Spleen (tissue), 11 donors: ENCODE measurements around the gene SPIRE2. TPM values are rescaled to one million over a fixed set of nuclear protein-coding genes. Genes with fewer than 3 reads are reported as not detected.
A peak's percentile ranks its signal among the peaks of the same experiment; 100 is the strongest.

ENCODE experiments used
- DNase-seq: peaks from one replicate; pipeline ENCODE4 v3.0.0-alpha.2; 2020
- H3K27ac ChIP-seq, 8 donors: fragments of 200-600 bp; sonication (generic) in 7 of 8; 1 replicate in 4 of 8; 2 replicates in 4 of 8; pipeline versions ENCODE4 v1.5.0 to v1.8.0; 2016 to 2021; ENCODE audit warnings: inconsistent platforms in 4 of 8, mild to moderate bottlenecking in 4 of 8, moderate library complexity in 1 of 8
- H3K27me3 ChIP-seq, 7 donors: fragments of 200-600 bp; sonication (generic) in 6 of 7; replicated peaks in 1 of 7; 1 replicate in 4 of 7; 2 replicates in 3 of 7; pipeline versions ENCODE4 v1.5.0 to v1.8.0; 2016 to 2021; ENCODE audit warnings: inconsistent platforms in 3 of 7, mild to moderate bottlenecking in 1 of 7
- H3K36me3 ChIP-seq, 6 donors: fragments of 200-600 bp; sonication (generic) in 5 of 6; 1 replicate in 4 of 6; 2 replicates in 2 of 6; pipeline versions ENCODE4 v1.5.0 to v1.8.0; 2016 to 2021; ENCODE audit warnings: inconsistent platforms in 2 of 6
- H3K4me1 ChIP-seq, 6 donors: fragments of 200-600 bp; sonication (generic) in 5 of 6; 1 replicate in 3 of 6; 2 replicates in 3 of 6; pipeline versions ENCODE4 v1.5.0 to v1.8.0; 2016 to 2021; ENCODE audit warnings: inconsistent platforms in 3 of 6
- H3K4me3 ChIP-seq, 8 donors: fragments of 200-600 bp; sonication (generic) in 7 of 8; 1 replicate in 4 of 8; 2 replicates in 4 of 8; pipeline versions ENCODE4 v1.5.0 to v1.8.0; 2016 to 2021; ENCODE audit warnings: inconsistent platforms in 4 of 8, mild to moderate bottlenecking in 4 of 8, moderate library complexity in 2 of 8
- H3K9me3 ChIP-seq, 8 donors: fragments of 200-600 bp; sonication (generic) in 7 of 8; 1 replicate in 4 of 8; 2 replicates in 4 of 8; pipeline versions ENCODE4 v1.5.0 to v1.8.0; 2016 to 2021; ENCODE audit warnings: inconsistent platforms in 4 of 8
- POLR2A ChIP-seq, 3 donors: fragments of 450-650 bp; IDR thresholded peaks; one replicate each; pipeline ENCODE4 v1.5.1; 2017; ENCODE audit warnings: antibody characterized with exemption in 3 of 3, mild to moderate bottlenecking in 1 of 3
- POLR2AphosphoS5 ChIP-seq, 3 donors: sonication (generic); formaldehyde crosslinking; IDR thresholded peaks; one replicate each; pipeline ENCODE4 v1.5.1; 2017; ENCODE audit warnings: antibody characterized with exemption in 3 of 3
- WGBS, 5 donors: extraction: QIAGEN DNeasy Blood & Tissue Kit in 3 of 5; methylation state at CpG; one replicate each; pipeline versions ENCODE4 v1.1.5 to v1.1.7; 2013 to 2018; 5-methylcytosine and 5-hydroxymethylcytosine counted together
- intact Hi-C: fragments of 100-400 bp; cut with DNase I; formaldehyde crosslinking; loops from one replicate; pipeline ENCODE4 v1.15.0; 2023; ENCODE audit warnings: low total_unique reads
- polyA plus RNA-seq, 3 donors: library from polyadenylated mRNA; stranded (reverse); fragments of 200-250 nt; gene quantifications; one replicate each; pipeline ENCODE4 v1.2.1, GENCODE V29; 2013
- total RNA-seq, 7 donors: library from RNA; depleted of rRNA in 3 of 7; stranded (reverse); fragments of >200 nt in 3 of 7; fragmentation: NEBNext Ultra II Directional in 4 of 7; extraction: Animal tissue kit (Norgen Biotek cat#: 25700) in 4 of 7; gene quantifications; one replicate each; pipeline versions ENCODE4 v1.1.0 to v1.2.1, GENCODE V29; 2016 to 2021
- TF ChIP-seq, protein P1 (sequence below), 11 experiments: fragments of 200-600 bp in 7 of 11; fragments of 450-650 bp in 4 of 11; sonication (generic) in 4 of 11; IDR thresholded peaks in 8 of 11; conservative IDR thresholded peaks in 3 of 11; 1 replicate in 7 of 11; 2 replicates in 4 of 11; pipeline versions ENCODE4 v1.4.0 to v1.8.0; 2016 to 2021; ENCODE audit warnings: antibody characterized with exemption in 11 of 11, inconsistent platforms in 4 of 11, mild to moderate bottlenecking in 1 of 11
- donor health status: healthy with polysubstance abuse.
- donor health status: DM: no; HTN: no; CAD: no; lungs with moderate emphysema.
- donor health status: DM: no; HTN: no; CAD: no.
- donor health status: Bipolar disorder and iron deficiency.
- donor health status: healthy.
- donor health status: DM: no; HTN: no; CAD: no.
- donor health status: DM: yes; HTN: yes; CAD: no.

SPIRE2 gene
- total and polyA plus RNA-seq, 10 donors = 0.80 to 3.2 (median 1.9) TPM

DNA sequence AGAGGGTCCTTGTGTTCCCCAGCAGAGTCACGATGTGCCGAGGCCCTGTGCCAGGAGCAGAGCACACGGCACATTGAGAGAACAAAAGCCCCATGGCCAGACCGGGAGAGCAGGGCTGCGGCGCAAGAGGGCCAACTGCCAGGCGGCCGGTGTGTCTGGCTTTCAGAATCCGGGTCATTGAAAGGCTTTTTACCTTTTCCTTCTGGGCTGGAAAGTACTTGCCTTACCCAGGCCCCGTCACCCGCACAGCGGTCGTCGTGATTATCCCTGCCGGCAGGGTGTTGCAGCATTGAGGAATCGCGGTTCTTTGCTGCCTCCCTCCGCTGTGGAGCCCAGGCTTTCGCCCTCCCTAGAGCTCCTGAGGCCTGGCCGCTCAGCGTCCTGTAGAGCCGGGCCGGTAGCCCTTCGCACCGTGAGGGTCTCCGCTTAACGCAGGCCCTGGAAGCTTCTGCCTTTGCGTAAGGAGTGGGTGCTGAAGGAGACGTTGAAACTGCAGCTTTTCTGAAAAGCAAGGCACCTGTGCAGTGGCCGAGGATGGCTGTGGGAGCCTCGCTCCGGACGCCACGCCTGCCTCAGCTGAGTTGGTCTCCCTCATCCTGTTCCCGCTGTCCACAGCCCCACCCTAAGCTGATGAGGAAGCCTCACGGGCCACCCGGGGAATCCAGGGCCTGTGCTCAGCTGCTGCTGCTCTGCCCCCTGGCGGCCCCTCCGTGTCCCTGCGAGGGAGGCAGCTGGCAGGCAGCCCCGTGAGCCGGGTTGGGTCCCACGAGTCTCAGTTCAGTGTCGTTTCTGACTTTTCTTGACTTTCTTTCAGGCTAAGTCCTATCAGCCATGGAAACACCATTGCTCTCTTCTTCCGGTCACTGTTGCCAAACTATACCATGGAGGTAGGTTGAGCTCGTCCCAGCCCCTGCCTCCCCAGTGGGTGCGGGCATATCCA is 81.8 kb downstream of the SPIRE2 start:
- H3K9me3 ChIP-seq = no peaks in the 10 kb centered on the region
- no peaks in the 10 kb centered on the region for H3K27me3 ChIP-seq
- H3K36me3 ChIP-seq = peaks cover 0 to 87% (median 50%) of the 10 kb centered on the region in 6 donors
- H3K4me3 ChIP-seq = no peak overlapping the region
- TF ChIP-seq POLR2AphosphoS5 (IDR thresholded peaks at IDR 0.05) (peak; percentile 73 to 88 (median 78)), POLR2A (IDR thresholded peaks at IDR 0.05) (no peak)
- TF ChIP-seq, protein P1, sequence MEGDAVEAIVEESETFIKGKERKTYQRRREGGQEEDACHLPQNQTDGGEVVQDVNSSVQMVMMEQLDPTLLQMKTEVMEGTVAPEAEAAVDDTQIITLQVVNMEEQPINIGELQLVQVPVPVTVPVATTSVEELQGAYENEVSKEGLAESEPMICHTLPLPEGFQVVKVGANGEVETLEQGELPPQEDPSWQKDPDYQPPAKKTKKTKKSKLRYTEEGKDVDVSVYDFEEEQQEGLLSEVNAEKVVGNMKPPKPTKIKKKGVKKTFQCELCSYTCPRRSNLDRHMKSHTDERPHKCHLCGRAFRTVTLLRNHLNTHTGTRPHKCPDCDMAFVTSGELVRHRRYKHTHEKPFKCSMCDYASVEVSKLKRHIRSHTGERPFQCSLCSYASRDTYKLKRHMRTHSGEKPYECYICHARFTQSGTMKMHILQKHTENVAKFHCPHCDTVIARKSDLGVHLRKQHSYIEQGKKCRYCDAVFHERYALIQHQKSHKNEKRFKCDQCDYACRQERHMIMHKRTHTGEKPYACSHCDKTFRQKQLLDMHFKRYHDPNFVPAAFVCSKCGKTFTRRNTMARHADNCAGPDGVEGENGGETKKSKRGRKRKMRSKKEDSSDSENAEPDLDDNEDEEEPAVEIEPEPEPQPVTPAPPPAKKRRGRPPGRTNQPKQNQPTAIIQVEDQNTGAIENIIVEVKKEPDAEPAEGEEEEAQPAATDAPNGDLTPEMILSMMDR (IDR thresholded peaks at IDR 0.05 in 8 of 11, conservative IDR thresholded peaks at IDR 0.05 in 3 of 11) = peak; percentile 73 to 97 (median 92)
- peaks cover 0 to 11% (median 9%) of the 10 kb centered on the region in 6 donors for H3K4me1 ChIP-seq
- peak; percentile 93 for DNase-seq
- peak overlapping the region in 2 of 8 donors; percentile 20 to 36 for H3K27ac ChIP-seq
- intact Hi-C loops = no loop called here
- 64 to 71% (median 69%) methylated on average over 47 of the region's 47 CpGs for WGBS, 5 donors

DNA sequence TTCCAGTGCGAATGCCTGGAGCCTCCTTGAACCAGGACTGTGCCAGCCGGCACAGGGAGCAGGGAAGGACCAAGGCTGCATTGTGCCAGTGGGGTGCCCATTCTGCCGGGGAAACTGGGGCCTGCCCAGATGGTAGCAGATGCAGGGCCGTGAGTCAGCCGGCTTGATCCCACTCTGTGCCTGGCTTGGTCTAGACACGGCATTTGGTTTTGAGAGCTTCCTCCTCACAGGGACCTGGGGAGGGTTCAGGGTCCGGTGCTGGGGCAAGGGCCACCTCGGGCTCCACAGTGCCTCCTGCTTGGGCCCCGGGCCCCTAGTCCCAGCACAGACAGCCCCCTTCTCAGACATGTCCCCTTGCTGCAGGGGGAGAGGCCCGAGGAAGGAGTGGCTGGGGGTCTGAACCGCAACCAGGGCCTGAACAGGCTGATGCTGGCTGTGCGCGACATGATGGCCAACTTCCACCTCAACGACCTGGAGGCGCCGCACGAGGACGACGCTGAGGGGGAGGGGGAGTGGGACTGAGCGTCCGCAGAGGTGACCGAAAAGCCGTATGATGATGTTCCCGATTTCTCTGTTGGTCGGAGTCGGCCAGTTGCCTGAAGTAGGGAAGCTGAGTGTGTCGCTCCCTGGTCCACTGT is 82.6 kb downstream of the SPIRE2 start:
- H3K36me3 ChIP-seq = peaks cover 0 to 79% (median 42%) of the 10 kb centered on the region in 6 donors
- 92 to 97% (median 93%) methylated on average over 20 to 27 of the region's 27 CpGs for WGBS, 5 donors

DNA sequence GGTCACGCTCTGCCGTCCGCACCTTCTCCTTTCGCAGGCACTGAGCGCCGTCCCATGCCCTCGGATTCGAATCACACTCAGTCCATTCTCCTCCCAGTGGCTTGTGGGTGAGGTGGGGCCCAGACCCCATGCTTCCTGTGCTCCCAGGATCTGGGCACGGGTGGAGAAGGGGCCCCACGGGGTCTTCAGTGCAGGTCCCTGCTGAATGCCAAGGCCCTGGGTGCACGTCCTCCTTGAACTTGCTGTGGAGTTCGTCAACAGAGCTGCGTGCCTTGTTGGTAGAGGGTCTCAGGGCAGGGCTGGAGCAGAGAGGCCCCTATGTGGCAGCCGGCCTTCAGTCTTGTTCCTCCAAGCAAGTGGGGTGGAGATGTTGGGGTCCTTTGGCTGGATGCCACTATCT is 83.1 kb downstream of the SPIRE2 start:
- Histone ChIP-seq H3K27ac (no peak overlapping the region), H3K4me1 (peaks cover 0 to 11% (median 9%) of the 10 kb centered on the region in 6 donors), H3K4me3 (no peak overlapping the region), H3K27me3 (no peaks in the 10 kb centered on the region), H3K36me3 (peaks cover 0 to 74% (median 37%) of the 10 kb centered on the region in 6 donors), H3K9me3 (no peaks in the 10 kb centered on the region)
- DNase-seq = no peak
- TF ChIP-seq, protein P1 (IDR thresholded peaks at IDR 0.05 in 8 of 11, conservative IDR thresholded peaks at IDR 0.05 in 3 of 11) = no peak
- TF ChIP-seq POLR2AphosphoS5 (IDR thresholded peaks at IDR 0.05) = peak in 2 of 3 donors; percentile 41 to 74
- WGBS, 5 donors = 89 to 96% (median 91%) methylated on average over 11 to 14 of the region's 14 CpGs
- intact Hi-C loops = no loop called here

More for the DNA sequence above, 82.6 kb downstream of the SPIRE2 start:
- Histone ChIP-seq H3K27ac (peak overlapping the region in 2 of 8 donors; percentile 20 to 36), H3K4me1 (peaks cover 0 to 11% (median 9%) of the 10 kb centered on the region in 6 donors), H3K4me3 (no peak overlapping the region), H3K9me3 (no peaks in the 10 kb centered on the region), H3K27me3 (no peaks in the 10 kb centered on the region)
- intact Hi-C loops = no loop called here
- TF ChIP-seq, protein P1 (IDR thresholded peaks at IDR 0.05 in 8 of 11, conservative IDR thresholded peaks at IDR 0.05 in 3 of 11) = no peak
- TF ChIP-seq POLR2AphosphoS5 (IDR thresholded peaks at IDR 0.05) (no peak), POLR2A (IDR thresholded peaks at IDR 0.05) (no peak)
- no peak for DNase-seq
